Ascending aorta (tissue), 2 donors: ENCODE results near the gene L3MBTL2. TPM values are rescaled to one million over a fixed set of nuclear protein-coding genes. Genes with fewer than 3 reads are reported as not detected.

Source experiments
- DNase-seq, 2 donors: peaks; one replicate each; pipeline ENCODE4 v3.0.0-alpha.2; 2019; ENCODE audit warnings: low spot score in 2 of 2
- H3K27ac ChIP-seq, 2 donors: fragments of 200-600 bp; sonication (generic); one replicate each; pipeline ENCODE4 v1.5.1; 2016 to 2017; ENCODE audit warnings: mild to moderate bottlenecking in 1 of 2
- H3K27me3 ChIP-seq: fragments of 200-600 bp; sonication (generic); one replicate; pipeline ENCODE4 v1.5.1; 2017
- H3K36me3 ChIP-seq, 2 donors: fragments of 200-600 bp; sonication (generic); one replicate each; pipeline ENCODE4 v1.5.1; 2016
- H3K4me1 ChIP-seq, 2 donors: fragments of 200-600 bp; sonication (generic); one replicate each; pipeline ENCODE4 v1.5.1; 2016 to 2017; ENCODE audit warnings: mild to moderate bottlenecking in 1 of 2
- H3K4me3 ChIP-seq, 2 donors: fragments of 200-600 bp; sonication (generic); one replicate each; pipeline ENCODE4 v1.5.1; 2016 to 2017; ENCODE audit warnings: mild to moderate bottlenecking in 1 of 2
- H3K9me3 ChIP-seq, 2 donors: fragments of 200-600 bp; sonication (generic); one replicate each; pipeline ENCODE4 v1.5.1; 2016
- intact Hi-C: fragments of 100-400 bp; cut with DNase I; formaldehyde crosslinking; loops from one replicate; pipeline ENCODE4 v1.15.1; 2023
- total RNA-seq: library from RNA; depleted of rRNA; stranded (reverse); fragments of >200 nt; gene quantifications from one replicate; pipeline ENCODE4 v1.1.0, GENCODE V29; 2016
- TF ChIP-seq, protein P1 (sequence below), 3 experiments: fragments of 200-600 bp in 2 of 3; fragments of 450-650 bp in 1 of 3; sonication (generic) in 2 of 3; IDR thresholded peaks; one replicate each; pipeline ENCODE4 v1.5.1; 2016 to 2019; ENCODE audit warnings: antibody characterized with exemption in 3 of 3, mild to moderate bottlenecking in 1 of 3, moderate library complexity in 1 of 3

The L3MBTL2 gene
- total RNA-seq, 1 donor from 2014 or later = 33.3 TPM

DNA sequence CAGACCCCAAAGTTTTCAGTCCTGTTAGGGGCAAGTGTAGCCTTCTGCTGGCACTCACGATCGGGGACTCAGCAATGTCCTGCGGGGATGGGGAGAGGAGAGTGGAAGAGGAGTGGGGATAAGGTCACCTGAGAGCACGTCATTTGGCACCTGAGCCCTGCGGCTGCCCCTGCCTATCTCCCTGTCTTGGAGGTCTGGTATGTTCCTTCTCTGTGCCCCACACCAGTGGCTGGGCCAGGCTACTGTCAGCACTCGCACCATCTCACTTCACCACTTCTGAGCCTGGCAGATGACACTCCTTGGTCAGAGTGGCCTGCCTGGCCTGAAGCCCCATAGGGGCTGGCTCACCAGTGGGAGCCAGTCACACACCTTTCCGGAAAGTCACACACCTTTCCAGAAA lies 55.8 kb downstream of the L3MBTL2 start:
- Histone ChIP-seq H3K27me3 (no peaks in the 10 kb centered on the region), H3K27ac (no peak overlapping the region), H3K4me3 (no peak overlapping the region), H3K9me3 (no peaks in the 10 kb centered on the region), H3K4me1 (no peaks in the 10 kb centered on the region), H3K36me3 (peaks cover 59 to 96% of the 10 kb centered on the region in 2 donors)
- intact Hi-C loops = no loop called here
- TF ChIP-seq, protein P1, sequence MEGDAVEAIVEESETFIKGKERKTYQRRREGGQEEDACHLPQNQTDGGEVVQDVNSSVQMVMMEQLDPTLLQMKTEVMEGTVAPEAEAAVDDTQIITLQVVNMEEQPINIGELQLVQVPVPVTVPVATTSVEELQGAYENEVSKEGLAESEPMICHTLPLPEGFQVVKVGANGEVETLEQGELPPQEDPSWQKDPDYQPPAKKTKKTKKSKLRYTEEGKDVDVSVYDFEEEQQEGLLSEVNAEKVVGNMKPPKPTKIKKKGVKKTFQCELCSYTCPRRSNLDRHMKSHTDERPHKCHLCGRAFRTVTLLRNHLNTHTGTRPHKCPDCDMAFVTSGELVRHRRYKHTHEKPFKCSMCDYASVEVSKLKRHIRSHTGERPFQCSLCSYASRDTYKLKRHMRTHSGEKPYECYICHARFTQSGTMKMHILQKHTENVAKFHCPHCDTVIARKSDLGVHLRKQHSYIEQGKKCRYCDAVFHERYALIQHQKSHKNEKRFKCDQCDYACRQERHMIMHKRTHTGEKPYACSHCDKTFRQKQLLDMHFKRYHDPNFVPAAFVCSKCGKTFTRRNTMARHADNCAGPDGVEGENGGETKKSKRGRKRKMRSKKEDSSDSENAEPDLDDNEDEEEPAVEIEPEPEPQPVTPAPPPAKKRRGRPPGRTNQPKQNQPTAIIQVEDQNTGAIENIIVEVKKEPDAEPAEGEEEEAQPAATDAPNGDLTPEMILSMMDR (IDR thresholded peaks at IDR 0.05) = no peak
- no peak for DNase-seq

DNA sequence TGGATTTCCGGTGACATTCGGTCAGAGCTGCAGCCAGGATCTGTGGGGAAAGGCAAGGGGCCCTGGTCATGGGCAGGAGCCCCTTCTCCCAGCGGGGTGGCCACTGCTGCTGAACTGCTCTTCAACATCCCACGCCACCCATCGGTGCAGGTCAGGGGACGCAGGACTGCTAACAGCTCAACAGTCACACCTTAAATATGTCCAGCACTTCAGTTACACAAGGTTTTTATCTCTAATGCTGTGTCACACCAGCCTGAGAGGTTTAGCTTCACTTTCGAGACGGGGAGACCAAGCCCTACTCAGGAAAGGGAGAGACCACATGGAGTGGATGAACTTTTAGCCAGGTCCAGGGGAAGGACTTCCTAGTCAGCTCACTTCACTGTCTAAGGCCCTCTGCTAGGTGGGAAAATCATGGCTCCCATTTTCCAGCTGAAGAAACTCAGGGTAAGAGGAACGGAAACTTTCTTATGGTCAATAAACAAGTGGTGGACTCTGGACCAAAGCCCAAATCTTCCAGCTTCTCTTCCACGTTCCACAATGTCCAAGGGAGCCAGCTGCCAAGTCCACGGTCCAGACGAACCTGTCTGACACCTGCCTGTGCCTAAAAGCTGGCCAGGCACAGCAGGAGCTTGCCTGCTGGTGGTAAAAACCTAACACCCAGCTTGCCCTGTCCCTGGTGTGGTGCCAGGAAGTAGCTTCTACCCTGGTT lies 56.6 kb downstream of the L3MBTL2 start:
- intact Hi-C loops = no loop called here
- peaks cover 56 to 94% of the 10 kb centered on the region in 2 donors for H3K36me3 ChIP-seq

DNA sequence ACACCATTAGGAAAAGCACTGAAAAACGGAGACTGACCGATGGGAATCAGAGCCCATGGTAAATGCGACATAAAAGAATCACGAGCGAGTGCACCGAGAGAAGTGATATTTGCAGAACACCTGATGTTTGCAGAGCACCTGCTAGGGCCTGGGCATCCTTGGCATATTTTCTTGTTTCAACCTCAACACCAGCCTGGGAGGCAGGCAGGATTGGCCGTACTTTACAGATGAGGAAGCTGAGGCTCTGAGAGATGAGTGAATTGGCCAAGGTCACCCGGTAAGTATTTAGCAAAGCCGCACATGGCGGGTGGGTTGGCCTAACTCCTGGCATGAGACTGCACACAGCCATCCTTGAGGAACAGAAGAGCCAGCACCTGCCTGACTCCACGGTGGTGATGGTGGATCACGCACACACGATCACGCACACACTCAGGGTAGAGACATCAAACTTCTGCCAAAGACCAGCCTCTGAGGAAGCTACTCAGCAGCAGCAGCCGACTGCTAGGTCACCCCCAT lies 57.2 kb downstream of the L3MBTL2 start:
- Histone ChIP-seq H3K27me3 (no peaks in the 10 kb centered on the region), H3K9me3 (no peaks in the 10 kb centered on the region), H3K4me3 (no peak overlapping the region), H3K27ac (no peak overlapping the region), H3K36me3 (peaks cover 57 to 93% of the 10 kb centered on the region in 2 donors), H3K4me1 (no peaks in the 10 kb centered on the region)
- no peak for DNase-seq
- intact Hi-C loops = no loop called here
- TF ChIP-seq, protein P1 (IDR thresholded peaks at IDR 0.05) = no peak

More for the DNA sequence above, 56.6 kb downstream of the L3MBTL2 start:
- no peaks in the 10 kb centered on the region for H3K9me3 ChIP-seq
- no peak overlapping the region for H3K27ac ChIP-seq
- TF ChIP-seq, protein P1 (IDR thresholded peaks at IDR 0.05) = no peak
- H3K4me3 ChIP-seq = no peak overlapping the region
- no peaks in the 10 kb centered on the region for H3K4me1 ChIP-seq
- no peaks in the 10 kb centered on the region for H3K27me3 ChIP-seq
- no peak for DNase-seq

DNA sequence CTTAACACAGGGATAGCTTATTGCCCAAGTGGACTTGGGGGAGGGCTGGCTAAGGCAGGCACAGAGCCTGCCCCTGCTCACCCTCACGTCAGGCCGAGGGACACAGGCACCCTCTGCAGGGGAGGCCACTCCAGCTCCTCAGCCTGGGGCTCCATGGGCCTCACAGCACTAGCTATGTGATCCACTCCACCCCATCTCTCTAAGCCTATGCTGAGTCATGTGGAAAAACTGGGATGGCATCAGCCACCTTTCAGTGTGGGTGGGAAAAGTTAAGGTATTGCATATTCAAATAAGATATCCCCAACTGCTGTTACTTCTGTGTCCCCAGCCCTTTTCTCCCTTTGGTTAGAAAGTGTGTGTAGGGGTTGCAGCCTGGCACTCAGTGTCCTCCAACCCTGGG lies 58.6 kb downstream of the L3MBTL2 start:
- DNase-seq = no peak
- no peaks in the 10 kb centered on the region for H3K27me3 ChIP-seq
- intact Hi-C loops = no loop called here
- no peaks in the 10 kb centered on the region for H3K9me3 ChIP-seq
- H3K4me1 ChIP-seq = no peaks in the 10 kb centered on the region
- TF ChIP-seq, protein P1 (IDR thresholded peaks at IDR 0.05) = no peak
- no peak overlapping the region for H3K4me3 ChIP-seq
- no peak overlapping the region for H3K27ac ChIP-seq
- H3K36me3 ChIP-seq = peaks cover 62 to 93% of the 10 kb centered on the region in 2 donors

DNA sequence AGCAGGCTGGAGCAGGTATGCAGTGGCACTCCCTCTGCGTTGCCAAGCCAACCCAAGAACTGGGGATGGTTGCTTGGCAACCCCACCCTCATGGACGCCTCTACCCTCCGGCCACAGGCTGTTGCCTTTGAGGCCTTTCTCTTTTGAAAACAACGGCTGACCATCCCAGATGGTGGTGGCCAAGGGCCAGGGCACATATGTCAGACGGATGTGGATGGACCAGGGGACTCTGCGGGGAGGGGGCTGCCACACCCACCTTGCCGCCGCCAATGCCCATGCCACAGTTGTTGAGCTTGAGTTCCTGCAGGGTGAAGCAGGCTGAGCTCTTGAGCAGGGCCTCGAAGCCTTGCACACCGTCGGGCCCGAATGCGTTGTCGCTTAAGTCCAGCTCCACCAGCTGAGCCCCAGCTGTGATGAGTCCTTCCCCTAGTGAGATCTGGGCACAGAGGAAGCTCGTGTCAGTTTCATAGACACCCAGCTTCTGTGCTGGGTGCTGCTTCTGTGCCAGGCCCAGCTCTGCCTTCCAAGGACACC lies 59.4 kb downstream of the L3MBTL2 start:
- TF ChIP-seq, protein P1 (IDR thresholded peaks at IDR 0.05) = no peak
- H3K27ac ChIP-seq = no peak overlapping the region
- no peaks in the 10 kb centered on the region for H3K4me1 ChIP-seq
- intact Hi-C loops = no loop called here
- no peak overlapping the region for H3K4me3 ChIP-seq
- H3K36me3 ChIP-seq = peaks cover 69 to 95% of the 10 kb centered on the region in 2 donors
- no peaks in the 10 kb centered on the region for H3K9me3 ChIP-seq
- no peaks in the 10 kb centered on the region for H3K27me3 ChIP-seq
- DNase-seq = no peak
